ENCODE data around the gene CPNE2. TPM values are rescaled to one million over a fixed set of nuclear protein-coding genes. Genes with fewer than 3 reads are reported as not detected.

CPNE2 gene
- total and polyA plus RNA-seq, 2 of the 8 experiments (the other 6 are each of a cell fraction or from before 2014, with no cell fraction given) = 10.6 to 39.5 TPM

- TF ChIP-seq KDM1A (IDR thresholded peaks at IDR 0.05; ENCODE audit: borderline replicate concordance, low read length) (no peak), ATF3 (IDR thresholded peaks at IDR 0.05; ENCODE audit: insufficient read depth, low read depth, low read length) (no peak)
Observed at GRCh38 chr16:57190136-57190535, 97.8 kb downstream of the CPNE2 start (continued).
